Measurements from ENCODE around the gene SEC22A. TPM values are rescaled to one million over a fixed set of nuclear protein-coding genes. Genes with fewer than 3 reads are reported as not detected.

Gene SEC22A
- total and polyA plus RNA-seq, 10 of the 15 experiments (the other 5 are each of a cell fraction or from before 2014, with no cell fraction given), result 19.3 to 70.3 (median 36.7) TPM

GRCh38 chr3:123168122-123168521 is 33.6 kb upstream of the SEC22A start (continued):
- TF ChIP-seq PRDM15 (CRISPR knock-in tag; IDR thresholded peaks at IDR 0.05) (no peak), ZSCAN29 (IDR thresholded peaks at IDR 0.05) (no peak)

- SMC1A ChIA-PET (ENCODE audit: uncharacterized antibody, unreplicated experiment), result interaction anchor here (0.9 to 1.1 kb wide), 3 partner anchors 9 to 33 kb away, joined by 3 read pairs; partner anchors contain the start of gene SEC22A
- no peak for TF ChIP-seq CHD2 (IDR thresholded peaks at IDR 0.05; ENCODE audit: borderline replicate concordance, low read depth, low read length)
- no peak for TF ChIP-seq ELK1 (IDR thresholded peaks at IDR 0.05; ENCODE audit: low read depth, low read length)
- TF ChIP-seq CBX5 (IDR thresholded peaks at IDR 0.05; ENCODE audit: low read depth), result no peak
- TF ChIP-seq YY1 (IDR thresholded peaks at IDR 0.05; ENCODE audit: low read depth, low read length), result no peak
- no peak for TF ChIP-seq NR2C1 (IDR thresholded peaks at IDR 0.05)
- TF ChIP-seq CEBPB (IDR thresholded peaks at IDR 0.05; ENCODE audit: borderline replicate concordance in 1 of 2, low read depth in 2 of 2, low read length in 2 of 2), result no peak
- no peak for TF ChIP-seq ATF3 (IDR thresholded peaks at IDR 0.05; ENCODE audit: borderline replicate concordance, extremely low read depth, low read depth, low read length)
- no peak for TF ChIP-seq FOS (IDR thresholded peaks at IDR 0.05; ENCODE audit: borderline replicate concordance, extremely low read depth, insufficient read length)
- no peak for TF ChIP-seq RELA (IDR thresholded peaks at IDR 0.05; ENCODE audit: borderline replicate concordance, partially characterized antibody)
- TF ChIP-seq BCLAF1 (IDR thresholded peaks at IDR 0.05), result no peak
- no peak for TF ChIP-seq WRNIP1 (IDR thresholded peaks at IDR 0.05; ENCODE audit: borderline replicate concordance, low read depth, low read length)
- TF ChIP-seq MEF2B (IDR thresholded peaks at IDR 0.05; ENCODE audit: partially characterized antibody, poor library complexity, severe bottlenecking), result no peak
These were observed 33.1 kb upstream of the SEC22A start for GRCh38 chr3:123168605-123169004.

More at GRCh38 chr3:123168605-123169004, 33.1 kb upstream of the SEC22A start:
- no peak overlapping the region for H3K4me2 ChIP-seq (ENCODE audit: control insufficient read depth, insufficient read depth)
- WGBS (ENCODE audit: insufficient coverage, insufficient replicate concordance, low lambda C conversion rate, missing lambda C conversion rate), result 50% methylated on average over 2 of the region's 2 CpGs
- H3K36me3 ChIP-seq (ENCODE audit: control insufficient read depth in 2 of 2, insufficient read depth in 2 of 2, low read length in 1 of 2), result peaks cover 0 to 4% of the 10 kb centered on the region in 2 experiments; a peak in 2 of 4 replicates
- POLR2A ChIA-PET, result no interaction called here
- RAD21 ChIA-PET (ENCODE audit: unreplicated experiment), result no interaction called here
- H3K9me3 ChIP-seq (replicated peaks; ENCODE audit: control insufficient read depth, insufficient read depth, low read length), result no peaks in the 10 kb centered on the region
- intact Hi-C loops (cut with micrococcal nuclease; ENCODE audit: unreplicated experiment) (no loop called here), in situ Hi-C loops (cut with MboI) (no loop called here)
- FAIRE-seq, result no peak
- CTCF ChIA-PET, result no interaction called here
- no peak overlapping the region for H3K4me3 ChIP-seq
- no peak overlapping the region for H3K9ac ChIP-seq (ENCODE audit: control insufficient read depth, insufficient read depth, low read length)
- no peaks in the 10 kb centered on the region for H4K20me1 ChIP-seq (ENCODE audit: control insufficient read depth, insufficient read depth)
- no peak for ATAC-seq
- DNase-seq (ENCODE audit: low read depth, low spot score), result no peak
- BruUV-seq (replicated peaks), result no TSS peak
- no peaks in the 10 kb centered on the region for H3K79me2 ChIP-seq (ENCODE audit: control insufficient read depth, insufficient read depth, low read length)
- H2AFZ ChIP-seq (ENCODE audit: control insufficient read depth, low read depth, low read length), result no peak overlapping the region
- no peak overlapping the region for H3K27ac ChIP-seq (ENCODE audit: control insufficient read depth, insufficient read depth)
- H3K27me3 ChIP-seq (replicated peaks in 1 of 2; ENCODE audit: control insufficient read depth in 2 of 2, insufficient read depth in 2 of 2, low read length in 1 of 2), result no peaks in the 10 kb centered on the region
- H3K4me1 ChIP-seq (ENCODE audit: control insufficient read depth, insufficient read depth, low read length), result no peaks in the 10 kb centered on the region

Data from GM12878 (cell line).